Trophoblast cell (in vitro differentiated cells and primary cell): ENCODE data around the gene STIM1.

ENCODE experiments used
- DNase-seq, 2 donors: peaks; one replicate each; pipeline ENCODE4 v3.0.0-alpha.2; 2016
- H2AFZ ChIP-seq: 2 replicates; pipeline ENCODE4 v1.6.1; 2013; ENCODE audit warnings: low read length, moderate library complexity, mild to moderate bottlenecking; ENCODE audit not compliant: insufficient read depth, poor library complexity
- H2AK5ac ChIP-seq: 2 replicates; pipeline ENCODE4 v1.6.1; 2013; ENCODE audit warnings: mild to moderate bottlenecking, low read length
- H2BK120ac ChIP-seq: 2 replicates; pipeline ENCODE4 v1.6.1; 2013; ENCODE audit warnings: low read length, mild to moderate bottlenecking, moderate library complexity; ENCODE audit not compliant: insufficient read depth, poor library complexity
- H2BK12ac ChIP-seq: 2 replicates; pipeline ENCODE4 v1.6.1; 2013; ENCODE audit warnings: mild to moderate bottlenecking, low read length, moderate library complexity
- H2BK5ac ChIP-seq: 2 replicates; pipeline ENCODE4 v1.6.1; 2013; ENCODE audit warnings: low read length, low read depth, moderate library complexity, mild to moderate bottlenecking; ENCODE audit not compliant: poor library complexity
- H3K14ac ChIP-seq: 2 replicates; pipeline ENCODE4 v1.6.1; 2013; ENCODE audit warnings: mild to moderate bottlenecking, low read length
- H3K18ac ChIP-seq: 2 replicates; pipeline ENCODE4 v1.6.1; 2013; ENCODE audit warnings: mild to moderate bottlenecking, low read length
- H3K23ac ChIP-seq: 2 replicates; pipeline ENCODE4 v1.6.1; 2013; ENCODE audit warnings: low read length
- H3K27ac ChIP-seq: 2 replicates; pipeline ENCODE4 v1.5.1; 2013; ENCODE audit warnings: low read depth, mild to moderate bottlenecking, inconsistent platforms, low read length, moderate library complexity
- H3K27me3 ChIP-seq: 2 replicates; pipeline ENCODE4 v1.6.1; 2013; ENCODE audit warnings: inconsistent platforms, mild to moderate bottlenecking, low read length, moderate library complexity; ENCODE audit not compliant: insufficient read depth
- H3K36me3 ChIP-seq, 2 experiments: 1 replicate in 1 of 2; 2 replicates in 1 of 2; pipeline ENCODE4 v1.6.1; 2013; ENCODE audit warnings: low read length in 2 of 2, mild to moderate bottlenecking in 2 of 2, moderate library complexity in 1 of 2; ENCODE audit not compliant: insufficient read depth in 2 of 2, control insufficient read depth in 1 of 2
- H3K4ac ChIP-seq: 2 replicates; pipeline ENCODE4 v1.6.1; 2013; ENCODE audit warnings: low read depth, mild to moderate bottlenecking, low read length, moderate library complexity
- H3K4me1 ChIP-seq, 2 experiments: 1 replicate in 1 of 2; 2 replicates in 1 of 2; pipeline ENCODE4 v1.6.1; 2013; ENCODE audit warnings: low read length in 2 of 2, mild to moderate bottlenecking in 2 of 2, moderate library complexity in 1 of 2; ENCODE audit not compliant: insufficient read depth in 2 of 2, control insufficient read depth in 1 of 2
- H3K4me2 ChIP-seq: 2 replicates; pipeline ENCODE4 v1.6.1; 2013; ENCODE audit warnings: inconsistent platforms, mild to moderate bottlenecking, low read length, moderate library complexity
- H3K4me3 ChIP-seq: 2 replicates; pipeline ENCODE4 v1.5.1; 2013; ENCODE audit warnings: mild to moderate bottlenecking, low read depth, low read length, inconsistent platforms
- H3K79me1 ChIP-seq: one replicate; pipeline ENCODE4 v1.6.1; 2013; ENCODE audit warnings: low read length
- H3K79me2 ChIP-seq: 2 replicates; pipeline ENCODE4 v1.6.1; 2013; ENCODE audit warnings: low read length, mild to moderate bottlenecking; ENCODE audit not compliant: control insufficient read depth, insufficient read depth, poor library complexity
- H3K9ac ChIP-seq: 2 replicates; pipeline ENCODE4 v1.6.1; 2013; ENCODE audit warnings: mild to moderate bottlenecking, low read length
- H3K9me3 ChIP-seq: 2 replicates; pipeline ENCODE4 v1.6.1; 2013; ENCODE audit warnings: low read depth, mild to moderate bottlenecking, control low read depth, inconsistent platforms, low read length; ENCODE audit not compliant: insufficient read depth
- H4K12ac ChIP-seq: 2 replicates; pipeline ENCODE4 v1.6.1; 2013; ENCODE audit warnings: low read depth, mild to moderate bottlenecking, low read length, moderate library complexity
- H4K8ac ChIP-seq: 2 replicates; pipeline ENCODE4 v1.6.1; 2013; ENCODE audit warnings: low read depth, mild to moderate bottlenecking, low read length, moderate library complexity
- H4K91ac ChIP-seq: one replicate; pipeline ENCODE4 v1.6.1; 2013; ENCODE audit warnings: low read depth, mild to moderate bottlenecking, low read length, moderate library complexity
- WGBS: extraction: QIAGEN DNeasy Blood & Tissue Kit; methylation state at CpG from one replicate; pipeline ENCODE4 v1.1.7; 2013; ENCODE audit warnings: missing lambda C conversion rate; ENCODE audit not compliant: insufficient read length, insufficient coverage; ENCODE audit errors: extremely low coverage; 5-methylcytosine and 5-hydroxymethylcytosine counted together

STIM1 gene

GRCh38 chr11:3949125-3949524 is 93.7 kb downstream of the STIM1 start:
- H4K8ac ChIP-seq, result no peak overlapping the region
- no peak overlapping the region for H3K27ac ChIP-seq
- H3K4ac ChIP-seq, result no peak overlapping the region
- no peak overlapping the region for H4K91ac ChIP-seq
- no peak overlapping the region for H2BK5ac ChIP-seq
- H3K14ac ChIP-seq, result no peak overlapping the region
- H2BK120ac ChIP-seq, result no peak overlapping the region
- no peak overlapping the region for H4K12ac ChIP-seq
- no peak for DNase-seq
- no CpG with 5 or more reads among the region's 2 CpGs for WGBS
- no peak overlapping the region for H3K23ac ChIP-seq
- H3K4me2 ChIP-seq, result no peak overlapping the region
- no peak overlapping the region for H2AK5ac ChIP-seq
- H2AFZ ChIP-seq, result no peak overlapping the region
- no peaks in the 10 kb centered on the region for H3K27me3 ChIP-seq
- H3K9ac ChIP-seq, result no peak overlapping the region
- no peaks in the 10 kb centered on the region for H3K79me1 ChIP-seq
- H3K9me3 ChIP-seq, result no peaks in the 10 kb centered on the region
- no peak overlapping the region for H3K18ac ChIP-seq
- no peaks in the 10 kb centered on the region for H3K79me2 ChIP-seq
- H3K4me3 ChIP-seq, result no peak overlapping the region
- no peaks in the 10 kb centered on the region for H3K36me3 ChIP-seq
- no peak overlapping the region for H2BK12ac ChIP-seq
- H3K4me1 ChIP-seq, result peaks cover 6 to 11% of the 10 kb centered on the region in 2 experiments

GRCh38 chr11:3950996-3951660 is 95.7 kb downstream of the STIM1 start:
- Histone ChIP-seq H3K4ac (no peak overlapping the region), H2AFZ (no peak overlapping the region), H4K8ac (no peak overlapping the region), H3K27ac (no peak overlapping the region), H2AK5ac (no peak overlapping the region), H3K23ac (no peak overlapping the region), H3K4me2 (peak overlapping the region; percentile 0), H2BK5ac (no peak overlapping the region), H4K12ac (no peak overlapping the region), H3K36me3 (no peaks in the 10 kb centered on the region), H3K27me3 (no peaks in the 10 kb centered on the region), H3K9me3 (no peaks in the 10 kb centered on the region), H2BK12ac (peak overlapping the region; percentile 60), H3K18ac (no peak overlapping the region), H3K4me3 (no peak overlapping the region), H4K91ac (no peak overlapping the region), H2BK120ac (no peak overlapping the region), H3K79me1 (no peaks in the 10 kb centered on the region), H3K4me1 (peaks cover 6 to 11% of the 10 kb centered on the region in 2 experiments), H3K9ac (no peak overlapping the region), H3K79me2 (no peaks in the 10 kb centered on the region), H3K14ac (no peak overlapping the region)
- peak; percentile 25 to 73 for DNase-seq
- no CpG with 5 or more reads among the region's 4 CpGs for WGBS

GRCh38 chr11:3952715-3953114 is 97.3 kb downstream of the STIM1 start:
- Histone ChIP-seq H2AK5ac (no peak overlapping the region), H3K9ac (no peak overlapping the region), H3K4ac (no peak overlapping the region), H4K8ac (no peak overlapping the region), H3K14ac (no peak overlapping the region), H2BK12ac (no peak overlapping the region), H3K4me3 (no peak overlapping the region), H3K23ac (no peak overlapping the region), H3K79me2 (no peaks in the 10 kb centered on the region), H3K18ac (no peak overlapping the region), H3K79me1 (no peaks in the 10 kb centered on the region), H4K91ac (no peak overlapping the region), H3K36me3 (no peaks in the 10 kb centered on the region), H3K27me3 (no peaks in the 10 kb centered on the region), H3K9me3 (no peaks in the 10 kb centered on the region), H2BK120ac (no peak overlapping the region), H2AFZ (no peak overlapping the region), H4K12ac (no peak overlapping the region), H3K4me2 (no peak overlapping the region), H3K27ac (no peak overlapping the region), H3K4me1 (peaks cover 2 to 9% of the 10 kb centered on the region in 2 experiments), H2BK5ac (no peak overlapping the region)
- DNase-seq, result no peak

GRCh38 chr11:3953327-3953726 is 97.9 kb downstream of the STIM1 start:
- Histone ChIP-seq H2BK5ac (no peak overlapping the region), H3K4me2 (no peak overlapping the region)
- no CpG with 5 or more reads among the region's 3 CpGs for WGBS

More at GRCh38 chr11:3953327-3953726, 97.9 kb downstream of the STIM1 start:
- H2AK5ac ChIP-seq, result no peak overlapping the region
- no peak overlapping the region for H4K8ac ChIP-seq
- H2AFZ ChIP-seq, result no peak overlapping the region
- H2BK120ac ChIP-seq, result no peak overlapping the region
- H3K36me3 ChIP-seq, result no peaks in the 10 kb centered on the region
- H3K9ac ChIP-seq, result no peak overlapping the region
- DNase-seq, result no peak
- no peak overlapping the region for H4K12ac ChIP-seq
- no peak overlapping the region for H3K27ac ChIP-seq
- no peak overlapping the region for H3K18ac ChIP-seq
- no peaks in the 10 kb centered on the region for H3K27me3 ChIP-seq
- no peak overlapping the region for H3K4ac ChIP-seq
- H2BK12ac ChIP-seq, result no peak overlapping the region
- H3K79me1 ChIP-seq, result no peaks in the 10 kb centered on the region
- no peak overlapping the region for H3K4me3 ChIP-seq
- H3K9me3 ChIP-seq, result no peaks in the 10 kb centered on the region
- H3K4me1 ChIP-seq, result peaks cover 4 to 9% of the 10 kb centered on the region in 2 experiments
- no peaks in the 10 kb centered on the region for H3K79me2 ChIP-seq
- no peak overlapping the region for H3K23ac ChIP-seq
- H3K14ac ChIP-seq, result no peak overlapping the region
- no peak overlapping the region for H4K91ac ChIP-seq
